GM19099 (cell line): Measurements from ENCODE around the gene CHST6.
A peak's percentile ranks its signal among the peaks of the same experiment; 100 is the strongest.

Experiments
- POLR2A ChIP-seq: IDR thresholded peaks from 3 replicates; pipeline ENCODE4 v1.6.1; 2011; ENCODE audit warnings: low read depth; ENCODE audit not compliant: insufficient read length; ENCODE audit errors: extremely low read depth

CHST6 gene

GRCh38 chr16:75458439-75458838 lies 36.8 kb downstream of the CHST6 start:
- no peak for TF ChIP-seq POLR2A

GRCh38 chr16:75458029-75458428 lies 37.2 kb downstream of the CHST6 start:
- no peak for TF ChIP-seq POLR2A

GRCh38 chr16:75457485-75458021 lies 37.7 kb downstream of the CHST6 start:
- no peak for TF ChIP-seq POLR2A

GRCh38 chr16:75456971-75457370 lies 38.3 kb downstream of the CHST6 start:
- no peak for TF ChIP-seq POLR2A

GRCh38 chr16:75455677-75456076 lies 39.6 kb downstream of the CHST6 start:
- no peak for TF ChIP-seq POLR2A

GRCh38 chr16:75452464-75453190 lies 42.6 kb downstream of the CHST6 start:
- TF ChIP-seq POLR2A = no peak

GRCh38 chr16:75446416-75446815 lies 48.8 kb downstream of the CHST6 start:
- TF ChIP-seq POLR2A = no peak

GRCh38 chr16:75445298-75445697 lies 49.9 kb downstream of the CHST6 start:
- TF ChIP-seq POLR2A = no peak

GRCh38 chr16:75443298-75443697 lies 51.9 kb downstream of the CHST6 start:
- no peak for TF ChIP-seq POLR2A

- TF ChIP-seq POLR2A = no peak
Observed at GRCh38 chr16:75433732-75434413, 61.4 kb downstream of the CHST6 start.

- TF ChIP-seq POLR2A = peak; percentile 76
Observed at GRCh38 chr16:75432828-75433731, 62.2 kb downstream of the CHST6 start, which contains the start of gene CFDP1. Gene CFDP1, minus strand, starts transcription at chr16:75433503. Its CDS starts 151 bp downstream, at chr16:75433352.

- no peak for TF ChIP-seq POLR2A
Observed at GRCh38 chr16:75429621-75430403, 65.4 kb downstream of the CHST6 start.

GRCh38 chr16:75423723-75424104 lies 71.5 kb downstream of the CHST6 start:
- TF ChIP-seq POLR2A = no peak
